HG02763 (cell line): ENCODE data around the gene OR5B21.

Experiments
- ATAC-seq: cut with Tn5 transposase; IDR thresholded peaks from one replicate; pipeline ENCODE4 v1.9.1; 2021; ENCODE audit warnings: mild to moderate bottlenecking, moderate library complexity; ENCODE audit not compliant: unreplicated experiment

The OR5B21 gene

GRCh38 chr11:58494101-58494500 is 13.8 kb downstream of the OR5B21 start:
- no peak for ATAC-seq

GRCh38 chr11:58493676-58494075 is 14.2 kb downstream of the OR5B21 start:
- no peak for ATAC-seq

GRCh38 chr11:58490827-58491226 is 17.1 kb downstream of the OR5B21 start:
- ATAC-seq = no peak

GRCh38 chr11:58487170-58487569 is 20.7 kb downstream of the OR5B21 start:
- no peak for ATAC-seq

DNA sequence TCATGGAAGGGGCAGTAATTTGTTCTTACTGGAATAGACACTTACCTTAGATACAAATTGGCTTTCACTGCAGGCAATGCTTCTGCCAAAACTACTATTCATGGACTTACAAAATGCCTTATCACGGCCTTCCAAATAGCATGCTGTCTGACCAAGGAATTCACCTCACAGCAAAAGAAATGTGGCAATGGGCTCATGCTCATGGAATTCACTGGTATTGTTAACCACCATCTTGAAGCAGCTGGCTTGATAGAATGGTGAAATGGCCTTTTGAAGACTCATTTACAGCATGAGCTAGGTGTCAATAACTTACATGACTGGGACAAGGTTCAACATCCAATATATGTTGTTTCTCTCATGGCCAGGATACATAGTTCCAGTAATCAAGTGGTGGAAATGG is 21.9 kb downstream of the OR5B21 start:
- no peak for ATAC-seq

DNA sequence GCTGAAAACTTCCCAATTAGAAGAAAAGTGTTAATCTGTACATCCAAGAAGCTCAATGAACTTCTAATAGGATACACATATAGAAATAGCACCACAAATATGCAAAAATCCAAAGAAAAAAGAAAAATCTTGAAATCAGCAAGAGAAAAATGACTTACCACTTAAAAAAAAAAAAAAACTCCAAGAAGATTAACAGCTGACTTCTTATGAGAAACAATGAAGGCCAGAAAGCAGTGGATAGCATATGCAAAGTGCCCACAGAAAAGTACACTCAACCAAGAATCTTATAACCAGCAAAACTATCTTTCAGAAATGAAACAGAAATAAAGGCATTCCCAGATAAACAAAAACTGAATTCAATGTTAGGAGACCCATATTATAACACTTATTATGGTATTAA is 36.0 kb downstream of the OR5B21 start:
- no peak for ATAC-seq

GRCh38 chr11:58466293-58466692 is 41.6 kb downstream of the OR5B21 start:
- ATAC-seq = no peak

DNA sequence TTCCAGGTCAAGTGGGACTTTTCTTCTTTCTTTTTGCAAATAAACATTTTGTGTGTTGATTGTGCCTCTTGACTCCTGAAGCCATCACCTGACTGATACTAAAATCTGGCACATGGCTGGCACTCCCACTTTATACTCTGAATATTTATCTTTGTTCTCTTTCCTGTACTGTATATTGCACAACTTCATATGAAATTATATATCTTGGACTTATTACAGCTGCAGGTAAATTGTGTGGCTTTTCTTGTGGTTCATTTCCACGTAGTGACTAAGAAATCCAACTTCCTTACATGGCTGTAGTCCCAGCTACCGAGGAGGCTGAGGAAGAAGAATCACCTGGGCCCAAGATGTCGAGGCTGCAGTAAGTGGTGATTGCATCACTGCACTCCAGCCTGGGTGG is 42.2 kb downstream of the OR5B21 start:
- no peak for ATAC-seq
